ENCODE results near the gene CD300LB.

DNA sequence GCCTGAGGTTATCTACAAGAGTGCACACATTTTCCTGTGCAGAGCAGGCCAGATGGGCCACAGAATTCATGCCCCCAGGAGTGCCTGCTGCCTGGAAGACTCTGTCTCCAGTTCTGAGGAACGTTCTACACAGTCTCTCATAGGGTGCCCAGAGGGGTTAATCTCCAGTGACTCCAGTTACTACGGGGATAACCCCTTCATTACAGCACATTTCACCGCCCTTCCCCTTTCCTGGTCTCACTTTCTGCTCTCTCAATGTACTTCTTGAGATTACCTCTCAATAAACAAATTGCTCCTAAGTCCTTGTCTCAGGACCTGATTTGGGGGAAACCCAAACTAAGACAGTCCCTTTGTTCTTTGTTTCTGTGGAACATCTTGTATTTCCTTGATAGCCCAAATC is 30.3 kb upstream of the CD300LB start:
- TF ChIP-seq, protein P1, sequence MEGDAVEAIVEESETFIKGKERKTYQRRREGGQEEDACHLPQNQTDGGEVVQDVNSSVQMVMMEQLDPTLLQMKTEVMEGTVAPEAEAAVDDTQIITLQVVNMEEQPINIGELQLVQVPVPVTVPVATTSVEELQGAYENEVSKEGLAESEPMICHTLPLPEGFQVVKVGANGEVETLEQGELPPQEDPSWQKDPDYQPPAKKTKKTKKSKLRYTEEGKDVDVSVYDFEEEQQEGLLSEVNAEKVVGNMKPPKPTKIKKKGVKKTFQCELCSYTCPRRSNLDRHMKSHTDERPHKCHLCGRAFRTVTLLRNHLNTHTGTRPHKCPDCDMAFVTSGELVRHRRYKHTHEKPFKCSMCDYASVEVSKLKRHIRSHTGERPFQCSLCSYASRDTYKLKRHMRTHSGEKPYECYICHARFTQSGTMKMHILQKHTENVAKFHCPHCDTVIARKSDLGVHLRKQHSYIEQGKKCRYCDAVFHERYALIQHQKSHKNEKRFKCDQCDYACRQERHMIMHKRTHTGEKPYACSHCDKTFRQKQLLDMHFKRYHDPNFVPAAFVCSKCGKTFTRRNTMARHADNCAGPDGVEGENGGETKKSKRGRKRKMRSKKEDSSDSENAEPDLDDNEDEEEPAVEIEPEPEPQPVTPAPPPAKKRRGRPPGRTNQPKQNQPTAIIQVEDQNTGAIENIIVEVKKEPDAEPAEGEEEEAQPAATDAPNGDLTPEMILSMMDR (IDR thresholded peaks at IDR 0.05; ENCODE audit: insufficient read depth, low read length, poor library complexity, severe bottlenecking), result no peak
- no peak for TF ChIP-seq EZH2phosphoT487 (conservative IDR thresholded peaks at IDR 0.05; ENCODE audit: low read length)

Measured in SU-DHL-6 (cell line).